ENCODE results near the gene PRRT3.

DNA sequence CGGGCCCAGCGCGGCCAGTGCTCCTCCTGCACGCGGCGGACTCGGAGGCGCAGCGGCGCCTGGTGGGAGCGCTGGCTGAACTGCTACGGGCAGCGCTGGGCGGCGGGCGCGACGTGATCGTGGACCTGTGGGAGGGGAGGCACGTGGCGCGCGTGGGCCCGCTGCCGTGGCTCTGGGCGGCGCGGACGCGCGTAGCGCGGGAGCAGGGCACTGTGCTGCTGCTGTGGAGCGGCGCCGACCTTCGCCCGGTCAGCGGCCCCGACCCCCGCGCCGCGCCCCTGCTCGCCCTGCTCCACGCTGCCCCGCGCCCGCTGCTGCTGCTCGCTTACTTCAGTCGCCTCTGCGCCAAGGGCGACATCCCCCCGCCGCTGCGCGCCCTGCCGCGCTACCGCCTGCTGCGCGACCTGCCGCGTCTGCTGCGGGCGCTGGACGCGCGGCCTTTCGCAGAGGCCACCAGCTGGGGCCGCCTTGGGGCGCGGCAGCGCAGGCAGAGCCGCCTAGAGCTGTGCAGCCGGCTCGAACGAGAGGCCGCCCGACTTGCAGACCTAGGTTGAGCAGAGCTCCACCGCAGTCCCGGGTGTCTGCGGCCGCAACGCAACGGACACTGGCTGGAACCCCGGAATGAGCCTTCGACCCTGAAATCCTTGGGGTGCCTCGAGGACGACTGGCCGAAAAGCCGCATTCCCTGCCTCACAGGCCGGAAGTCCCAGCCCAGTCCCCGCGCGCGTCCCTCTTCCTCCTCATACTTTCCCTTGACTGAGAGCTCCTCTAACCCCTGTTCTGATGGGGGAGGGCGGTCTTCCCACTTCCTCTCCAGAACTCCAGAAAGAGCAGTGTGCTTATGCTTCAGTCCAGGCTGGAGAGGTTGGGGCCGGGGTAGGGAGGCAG, 36.7 kb downstream of the PRRT3 start:
- TF ChIP-seq, protein P1, sequence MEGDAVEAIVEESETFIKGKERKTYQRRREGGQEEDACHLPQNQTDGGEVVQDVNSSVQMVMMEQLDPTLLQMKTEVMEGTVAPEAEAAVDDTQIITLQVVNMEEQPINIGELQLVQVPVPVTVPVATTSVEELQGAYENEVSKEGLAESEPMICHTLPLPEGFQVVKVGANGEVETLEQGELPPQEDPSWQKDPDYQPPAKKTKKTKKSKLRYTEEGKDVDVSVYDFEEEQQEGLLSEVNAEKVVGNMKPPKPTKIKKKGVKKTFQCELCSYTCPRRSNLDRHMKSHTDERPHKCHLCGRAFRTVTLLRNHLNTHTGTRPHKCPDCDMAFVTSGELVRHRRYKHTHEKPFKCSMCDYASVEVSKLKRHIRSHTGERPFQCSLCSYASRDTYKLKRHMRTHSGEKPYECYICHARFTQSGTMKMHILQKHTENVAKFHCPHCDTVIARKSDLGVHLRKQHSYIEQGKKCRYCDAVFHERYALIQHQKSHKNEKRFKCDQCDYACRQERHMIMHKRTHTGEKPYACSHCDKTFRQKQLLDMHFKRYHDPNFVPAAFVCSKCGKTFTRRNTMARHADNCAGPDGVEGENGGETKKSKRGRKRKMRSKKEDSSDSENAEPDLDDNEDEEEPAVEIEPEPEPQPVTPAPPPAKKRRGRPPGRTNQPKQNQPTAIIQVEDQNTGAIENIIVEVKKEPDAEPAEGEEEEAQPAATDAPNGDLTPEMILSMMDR (IDR thresholded peaks at IDR 0.05) = peak; percentile 32 to 79 (median 66)
- TF ChIP-seq POLR2A (IDR thresholded peaks at IDR 0.05) (peak; percentile 10 to 13), EP300 (IDR thresholded peaks at IDR 0.05) (peak in 1 of 2 donors; percentile 56)
